HG02840 (cell line): Measurements from ENCODE around the gene PDE7B.
A peak's percentile ranks its signal among the peaks of the same experiment; 100 is the strongest.

Experiments
- ATAC-seq: cut with Tn5 transposase; IDR thresholded peaks from one replicate; pipeline ENCODE4 v1.9.1; 2021; ENCODE audit warnings: mild to moderate bottlenecking, moderate library complexity, moderate number of reproducible peaks; ENCODE audit not compliant: unreplicated experiment, low FRiP score

The PDE7B gene

DNA sequence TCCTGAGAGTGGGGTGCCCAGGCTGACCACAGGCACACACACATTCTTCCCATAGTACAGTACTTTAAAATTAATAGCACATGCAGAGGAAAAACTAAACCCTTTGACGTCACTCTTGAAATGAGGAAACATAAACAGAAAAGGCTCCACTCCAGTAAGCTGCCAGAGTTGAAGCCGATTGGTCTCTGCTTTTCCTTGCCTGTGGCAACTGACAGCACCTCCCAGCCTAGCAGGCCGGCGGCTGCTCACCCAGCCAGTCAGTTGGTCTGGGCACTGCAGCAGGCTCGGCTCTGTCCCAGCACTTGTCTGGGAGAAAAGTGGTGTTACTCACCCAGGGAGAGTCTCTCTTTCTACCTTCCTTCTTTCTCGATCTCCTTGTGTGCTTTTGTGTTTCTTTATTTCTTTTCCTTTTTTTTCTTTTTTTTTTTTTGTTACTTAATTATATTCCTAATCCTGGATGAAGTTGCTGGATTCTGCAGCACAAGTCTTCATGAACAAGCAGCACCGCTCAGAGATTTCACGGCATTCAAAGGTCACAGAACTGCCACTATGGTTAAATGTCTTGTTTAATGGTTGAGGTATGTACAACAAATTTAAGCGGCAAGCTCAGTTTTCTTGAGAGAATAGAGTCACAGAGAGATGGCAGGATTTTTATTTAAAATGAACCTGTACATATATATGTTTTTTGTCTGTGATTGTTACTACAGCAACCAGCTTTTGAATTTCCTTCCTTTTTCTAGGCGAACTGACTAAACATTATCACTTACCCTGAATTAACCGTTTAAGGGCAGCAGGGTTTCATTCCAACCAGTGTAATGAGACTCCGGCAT is at the start of gene PDE7B:
PDE7B (plus strand) TSS at position 260 of the 830 bp plus-strand sequence.
- ATAC-seq: peak; percentile 62

DNA sequence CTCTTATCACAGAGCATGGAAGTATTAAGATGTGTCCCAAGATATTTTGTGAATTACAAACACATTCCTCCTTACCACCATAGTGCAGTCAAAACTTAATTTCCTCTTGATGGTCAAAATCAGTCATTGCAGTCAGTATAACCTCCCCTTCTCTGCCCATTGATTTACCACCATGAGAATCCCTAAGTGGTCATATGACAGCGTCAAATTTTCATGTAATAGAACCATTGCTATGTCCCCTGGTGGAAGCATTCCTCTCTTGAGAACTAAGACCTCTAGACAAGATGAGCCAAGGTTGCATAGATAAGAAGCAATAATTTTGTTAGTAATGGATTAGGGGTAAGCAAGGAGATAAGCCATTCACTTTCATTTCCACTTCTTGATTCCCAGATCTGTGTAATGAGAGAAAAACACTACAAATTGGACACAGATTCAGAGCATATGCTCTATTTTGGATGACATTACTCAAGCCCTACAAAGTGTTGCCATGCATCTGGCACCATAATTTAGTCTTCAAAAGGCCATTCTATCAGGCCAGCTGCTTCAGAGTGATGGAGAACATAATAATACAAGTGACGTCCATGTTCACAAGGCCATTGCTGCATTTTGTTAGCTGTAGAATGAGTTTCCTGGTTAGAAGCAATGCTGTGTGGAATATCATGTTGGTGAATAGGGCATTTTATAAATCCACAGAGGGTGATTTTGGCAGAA is 49.6 kb upstream of the PDE7B start:
- ATAC-seq: no peak

DNA sequence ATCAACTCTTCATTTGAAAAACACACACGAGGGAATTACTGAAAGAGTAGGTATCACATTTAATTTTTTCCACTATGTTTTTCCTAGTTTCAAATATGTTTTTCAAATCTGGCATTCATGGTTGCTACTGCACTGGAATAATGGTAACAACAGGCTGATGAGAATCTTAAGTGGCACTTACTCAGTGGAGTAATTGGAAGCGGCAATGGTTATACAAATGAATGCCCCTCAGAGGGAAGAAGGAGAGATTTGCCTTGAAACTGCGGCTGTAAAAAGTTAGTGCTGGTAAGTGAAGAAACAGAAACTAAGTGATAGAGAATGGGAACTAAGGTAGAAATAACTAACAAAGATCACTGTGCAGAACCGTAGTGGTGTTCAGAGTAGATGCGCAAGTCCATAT is 41.0 kb upstream of the PDE7B start:
- ATAC-seq: no peak

DNA sequence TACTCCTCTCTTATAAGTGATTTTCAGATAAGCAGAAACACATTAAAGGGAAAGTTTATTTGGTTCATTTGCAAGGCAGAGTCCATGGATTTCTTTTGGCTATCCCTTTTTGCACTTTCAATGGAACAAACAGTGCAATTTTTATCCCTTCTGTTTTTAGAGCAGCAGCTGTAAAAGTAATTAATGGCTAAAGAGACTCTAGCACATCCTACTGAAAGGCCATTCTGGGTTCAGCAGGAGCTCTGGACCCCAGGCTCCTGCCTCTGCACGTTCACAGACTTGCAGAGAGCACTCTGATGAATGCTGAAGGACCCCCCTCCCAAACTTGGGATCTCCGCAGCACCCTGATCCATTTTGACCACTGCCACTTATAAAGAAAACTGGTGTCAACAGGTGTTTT is 40.3 kb upstream of the PDE7B start:
- no peak for ATAC-seq

DNA sequence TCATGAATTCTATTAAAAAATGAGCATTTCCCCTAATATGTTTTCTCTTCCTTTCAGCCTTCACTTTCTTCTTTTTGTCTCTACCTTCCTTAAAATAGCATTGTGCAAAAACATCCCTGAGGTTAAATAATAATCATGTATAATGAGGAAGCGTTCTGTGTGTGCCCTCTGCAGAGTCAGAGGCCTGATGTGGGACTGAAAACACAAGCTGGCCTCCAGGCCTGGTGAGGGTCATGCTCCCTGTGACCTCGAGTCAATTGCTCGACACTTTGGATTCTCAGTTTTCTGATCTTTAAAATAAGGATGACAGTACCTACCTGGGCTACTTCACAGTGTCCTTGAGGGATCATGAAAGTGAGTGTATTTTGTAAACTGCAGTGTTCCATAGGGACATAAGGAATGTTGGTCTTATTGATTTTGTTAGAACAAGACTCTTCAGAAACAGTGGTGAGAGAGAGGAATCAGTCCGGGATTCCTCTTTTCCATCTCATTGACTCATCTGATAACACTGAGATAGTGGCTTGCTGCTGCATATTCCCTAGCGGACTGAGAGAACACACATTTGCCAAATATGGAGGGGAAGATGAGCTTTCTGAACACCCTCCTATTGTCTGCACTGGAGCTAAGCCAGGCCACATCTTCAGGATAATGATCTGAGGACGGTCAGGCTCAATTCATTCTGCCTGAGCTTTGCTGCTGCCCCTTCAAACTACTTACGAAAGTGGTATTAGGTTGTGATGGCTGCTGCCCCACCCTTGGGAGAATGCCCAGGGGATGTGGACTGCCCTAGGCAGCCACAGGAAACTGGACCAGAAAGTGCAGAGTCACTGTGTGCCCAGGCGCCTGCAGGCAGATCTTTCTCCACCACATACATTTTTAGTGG is 39.6 kb upstream of the PDE7B start:
- no peak for ATAC-seq

DNA sequence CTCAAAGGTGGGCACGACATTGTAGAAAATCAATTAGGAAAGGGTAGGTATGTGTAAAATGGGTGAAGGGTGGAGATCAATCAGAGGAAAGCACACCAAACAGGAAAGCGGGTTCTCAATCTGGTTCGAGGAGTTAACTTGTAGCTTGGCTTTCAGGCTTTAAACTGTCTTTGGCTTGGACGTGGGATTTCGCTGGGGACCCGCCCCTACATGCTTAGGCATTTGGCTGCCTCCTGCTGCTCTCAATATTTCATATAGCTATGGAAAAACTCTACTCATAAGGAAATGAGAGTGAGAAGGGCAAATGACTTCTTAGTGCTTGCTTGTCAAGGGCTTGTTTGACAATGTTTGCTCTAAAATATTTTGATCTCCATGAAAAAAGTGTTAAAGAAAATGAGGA is 38.1 kb upstream of the PDE7B start:
- no peak for ATAC-seq

DNA sequence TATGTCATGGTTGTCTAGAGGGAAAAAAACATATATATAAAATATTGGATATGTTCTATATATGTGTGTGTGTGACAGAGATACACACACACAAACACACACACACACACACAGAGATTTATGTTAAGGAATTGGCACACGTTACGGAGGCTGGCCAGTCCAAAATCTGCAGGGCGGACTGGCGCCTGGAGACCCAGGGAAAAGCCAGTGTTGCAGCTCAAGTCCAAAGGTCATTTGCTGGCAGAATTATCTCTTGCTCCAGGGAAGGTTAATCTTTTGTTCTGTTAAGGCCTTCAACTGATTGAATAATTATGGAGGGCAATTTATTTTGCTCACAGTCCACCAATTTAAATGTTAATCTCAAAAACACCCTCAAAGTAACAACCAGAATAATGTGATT is 37.5 kb upstream of the PDE7B start:
- no peak for ATAC-seq

DNA sequence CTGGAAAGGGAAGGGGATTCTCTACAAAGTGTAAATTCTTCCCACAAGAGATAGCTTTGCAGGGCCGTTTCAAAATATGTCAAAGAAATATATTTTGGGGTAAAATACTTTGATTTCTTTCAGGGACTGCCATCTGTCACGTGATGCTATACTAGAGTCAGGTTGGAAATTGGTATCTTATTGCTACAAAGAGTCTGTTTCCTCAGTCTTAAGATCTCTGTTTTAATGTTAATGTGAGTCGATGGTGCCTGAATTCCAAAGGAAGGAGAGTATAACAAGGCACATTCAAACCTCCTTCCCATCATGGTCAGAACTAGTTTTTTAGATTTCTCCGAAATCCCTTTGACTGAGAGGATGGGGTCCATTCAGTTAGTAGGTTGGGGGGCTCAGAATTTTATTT is 36.3 kb upstream of the PDE7B start:
- ATAC-seq: no peak

DNA sequence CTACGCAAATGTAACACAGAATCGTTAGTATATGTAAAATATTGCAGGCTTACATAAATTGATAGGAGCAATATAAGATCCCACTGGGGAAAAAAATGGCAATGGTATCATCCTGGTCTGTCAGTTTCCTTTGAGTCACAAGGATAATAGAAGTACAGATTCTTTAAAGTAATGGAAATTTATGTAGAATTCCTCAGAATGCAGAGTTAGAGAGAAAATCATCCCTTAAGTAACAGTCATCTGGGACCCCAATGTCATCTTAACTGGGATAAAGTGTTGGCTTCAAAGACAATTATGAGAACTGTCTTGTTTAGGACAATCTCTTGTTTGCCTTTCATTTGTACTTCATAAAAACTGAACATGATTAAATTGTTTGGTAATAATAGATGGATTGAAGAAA is 34.5 kb upstream of the PDE7B start:
- ATAC-seq: no peak

DNA sequence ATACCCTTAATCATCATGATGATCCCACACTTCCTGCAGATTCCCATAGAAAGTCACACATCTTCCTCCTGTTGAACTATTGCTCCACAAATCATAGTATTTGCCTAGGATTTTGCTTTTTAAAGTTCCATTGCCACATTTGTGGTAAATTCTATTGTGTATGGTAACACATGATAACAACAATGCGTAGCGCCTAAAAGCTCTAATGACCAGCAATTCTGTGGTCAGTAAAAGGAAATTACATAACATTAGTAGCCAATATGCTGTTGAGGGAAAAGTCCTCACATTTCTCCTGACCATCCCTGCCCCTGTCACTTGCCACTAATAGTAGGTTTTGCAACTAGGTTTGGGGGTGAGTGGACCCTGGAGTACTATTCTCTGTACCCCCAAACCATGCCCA is 31.8 kb upstream of the PDE7B start:
- no peak for ATAC-seq

DNA sequence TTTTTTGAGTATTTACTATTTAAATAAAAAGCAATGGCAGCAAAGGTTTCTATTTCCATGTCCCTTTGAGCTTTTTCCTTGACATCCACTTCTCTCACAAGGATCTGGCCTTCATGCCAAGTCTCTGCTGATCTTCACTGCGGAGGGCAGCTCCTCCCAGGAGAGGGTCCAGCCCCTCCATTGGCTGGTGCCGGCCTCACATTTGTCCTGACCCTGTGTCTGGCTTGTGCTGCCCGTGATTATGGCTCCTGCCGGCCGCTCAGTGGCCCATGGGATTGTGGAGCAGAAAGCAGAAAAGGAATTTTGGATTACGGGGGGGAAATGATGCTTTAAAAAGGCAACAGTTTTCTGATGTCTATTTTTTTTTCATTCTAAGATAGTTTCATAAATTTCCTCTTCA is 31.2 kb upstream of the PDE7B start:
- ATAC-seq: no peak

DNA sequence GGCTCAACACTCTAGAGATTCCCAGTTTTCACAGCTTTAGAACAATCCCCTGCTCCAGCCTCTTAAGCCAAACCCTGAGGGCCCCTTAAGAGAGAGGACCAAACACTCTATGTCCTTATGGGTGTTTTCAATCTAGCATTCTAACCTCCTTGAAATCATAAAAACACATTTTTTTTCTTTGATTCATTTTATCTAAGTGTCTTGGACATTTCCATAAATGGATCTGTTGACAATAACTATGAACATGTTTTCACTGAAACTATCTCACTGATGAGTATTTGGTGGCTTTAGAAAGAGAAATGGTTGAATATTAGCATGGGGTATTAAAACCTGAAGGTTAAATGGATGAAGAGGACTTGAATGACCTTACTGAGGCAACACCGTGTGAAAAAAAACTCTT is 27.6 kb upstream of the PDE7B start:
- no peak for ATAC-seq

DNA sequence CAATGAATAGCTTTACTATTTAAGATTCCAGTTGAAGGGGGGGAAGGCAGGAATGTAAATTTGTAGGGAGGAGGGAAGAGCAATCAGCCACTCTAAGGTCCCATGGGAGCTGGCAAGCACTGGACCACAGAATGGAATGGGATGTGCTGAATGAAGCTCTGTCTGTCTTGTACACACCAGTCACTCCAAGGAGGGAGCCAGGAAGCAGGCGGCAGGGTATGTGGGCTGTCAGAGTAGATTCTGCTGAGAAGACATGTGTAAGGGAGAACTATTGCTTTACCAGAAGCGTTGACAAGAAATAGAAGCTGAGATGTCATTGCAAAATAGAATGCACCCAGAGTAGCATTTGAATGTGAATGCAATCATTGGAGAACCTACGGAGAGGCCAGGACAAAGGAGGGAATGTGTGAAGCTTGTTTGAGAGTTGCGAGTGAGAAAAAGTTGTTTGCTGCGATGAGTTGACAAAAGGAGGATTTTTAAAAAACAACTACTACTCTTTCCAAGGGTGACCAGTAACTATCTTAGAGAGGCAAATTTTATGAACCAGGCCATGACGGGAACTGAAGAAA is 25.2 kb upstream of the PDE7B start:
- ATAC-seq: no peak

DNA sequence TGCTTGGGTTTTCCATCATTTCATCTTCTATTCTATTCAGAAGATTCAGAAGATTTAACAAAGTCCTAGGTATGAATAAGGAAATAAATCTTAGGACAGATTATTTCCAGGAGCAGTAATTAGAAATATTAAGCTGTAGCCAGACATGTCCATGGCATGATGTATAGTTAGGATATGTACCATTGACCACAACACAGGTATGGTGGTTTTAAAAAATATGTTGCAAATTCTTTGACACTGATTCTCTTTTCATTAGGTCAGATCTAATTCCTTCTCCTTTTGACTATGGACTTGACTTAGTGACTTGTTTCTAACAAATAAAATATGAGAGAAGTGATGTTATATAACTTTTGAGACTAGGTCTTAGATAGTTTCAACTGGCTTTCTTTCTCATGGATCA is 23.5 kb upstream of the PDE7B start:
- no peak for ATAC-seq

DNA sequence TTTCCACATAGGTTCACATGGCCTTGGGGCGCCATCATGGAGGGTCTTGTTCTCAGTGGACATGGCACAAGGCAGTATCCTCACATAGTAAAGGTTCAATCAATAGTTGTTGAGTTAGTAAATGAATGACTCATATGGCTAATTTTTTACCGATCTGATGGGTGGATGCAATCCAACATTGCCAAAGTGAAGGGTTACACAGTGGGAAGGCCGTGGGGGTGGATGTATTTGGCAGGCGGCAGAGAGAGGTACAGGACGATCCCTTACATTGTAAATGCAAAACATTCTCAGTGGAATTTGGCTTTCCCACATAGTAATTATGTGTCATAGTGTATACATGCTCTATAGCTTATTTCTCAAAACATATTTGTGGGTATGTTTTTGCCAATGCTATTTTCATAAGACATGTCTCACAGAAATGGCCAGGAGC is 21.0 kb upstream of the PDE7B start:
- no peak for ATAC-seq

DNA sequence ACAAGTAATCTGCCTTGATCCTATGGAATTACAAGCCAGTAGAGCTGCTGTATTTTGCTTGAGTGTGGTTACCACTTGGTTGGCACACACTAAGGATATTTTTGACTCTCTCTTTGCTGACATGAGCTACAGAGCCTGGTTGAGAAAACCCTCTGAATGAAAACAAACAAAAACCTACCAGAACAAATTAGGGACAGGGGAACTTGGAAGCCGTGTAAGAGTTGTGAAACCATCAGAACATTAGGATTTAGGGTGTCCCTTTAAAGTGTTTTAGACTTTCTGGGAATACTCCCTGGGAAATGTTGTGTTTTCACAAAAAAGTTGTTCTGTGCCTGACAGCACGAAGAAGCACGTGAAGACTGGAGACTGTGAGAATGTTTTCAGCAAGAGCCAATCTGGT is 20.5 kb upstream of the PDE7B start:
- no peak for ATAC-seq

DNA sequence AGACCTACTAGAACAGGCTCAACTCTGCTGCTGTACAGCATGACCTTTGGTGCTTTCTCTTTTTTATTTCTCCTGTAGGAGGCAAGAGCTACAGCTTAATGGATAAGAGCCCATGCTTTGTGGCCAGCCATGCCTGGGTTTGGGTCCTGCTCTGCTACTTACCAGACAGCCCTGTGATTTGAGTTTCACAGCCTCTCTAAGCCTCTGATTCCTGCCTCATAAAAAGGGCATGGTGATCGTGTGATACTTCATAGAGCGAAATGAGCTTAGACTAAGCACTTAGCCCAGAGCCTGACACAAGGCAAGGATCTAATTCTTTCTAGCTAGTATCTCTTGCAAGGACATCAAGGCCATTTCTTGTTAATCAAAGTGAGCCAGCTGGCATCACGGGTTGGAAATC is 19.3 kb upstream of the PDE7B start:
- ATAC-seq: no peak

DNA sequence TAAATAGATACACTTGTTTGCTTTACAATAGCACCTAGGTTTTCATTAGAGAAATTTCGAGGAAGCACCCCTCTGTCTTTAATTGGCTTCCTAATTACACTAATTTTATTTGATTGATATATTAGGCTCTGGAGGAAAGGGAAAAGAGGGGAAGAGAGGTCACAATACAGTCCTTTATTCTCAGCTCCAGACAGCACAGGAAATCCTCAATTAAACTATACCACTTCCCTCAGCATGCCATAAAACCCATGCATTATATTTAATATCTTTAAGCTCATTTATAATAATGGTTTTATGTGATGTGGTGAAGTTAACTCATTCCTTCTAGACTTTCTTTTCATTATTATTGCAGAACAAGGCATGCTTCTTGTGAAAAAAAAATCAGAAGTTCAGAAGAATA is 17.7 kb upstream of the PDE7B start:
- no peak for ATAC-seq

DNA sequence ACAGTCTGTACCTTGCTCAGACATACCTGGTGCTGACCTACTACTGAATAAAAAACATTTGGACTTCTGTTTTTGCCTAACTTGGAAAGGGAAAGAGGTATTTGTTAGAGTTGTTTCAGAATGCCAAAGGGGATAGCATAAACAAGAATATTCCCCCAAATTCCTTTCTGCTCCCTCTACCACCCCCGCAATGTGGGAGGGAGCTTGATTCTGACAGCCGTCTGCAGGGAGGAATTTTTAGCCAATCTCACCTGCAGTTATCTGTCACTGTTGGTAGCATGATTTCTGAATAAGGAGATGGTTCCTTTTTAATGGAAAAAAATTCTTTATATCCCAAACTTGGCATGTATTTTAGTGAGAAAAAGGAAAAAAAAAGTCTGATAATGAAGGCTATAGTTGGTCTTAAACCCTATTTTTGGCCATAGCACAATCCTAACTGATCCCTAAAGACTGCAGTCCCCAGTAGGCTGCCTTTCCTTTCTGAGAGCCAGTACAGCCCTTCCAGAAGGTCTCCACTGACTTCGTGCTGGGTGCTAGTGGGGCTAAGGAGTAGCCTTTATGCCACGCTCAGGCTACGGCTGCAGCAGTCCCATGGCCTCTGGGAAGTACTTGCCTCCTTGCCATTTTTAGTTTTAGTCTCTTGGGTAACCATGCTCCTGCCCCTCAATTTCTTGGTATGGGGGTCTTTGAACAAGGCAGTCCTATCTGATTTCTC is 13.6 kb upstream of the PDE7B start:
- no peak for ATAC-seq

DNA sequence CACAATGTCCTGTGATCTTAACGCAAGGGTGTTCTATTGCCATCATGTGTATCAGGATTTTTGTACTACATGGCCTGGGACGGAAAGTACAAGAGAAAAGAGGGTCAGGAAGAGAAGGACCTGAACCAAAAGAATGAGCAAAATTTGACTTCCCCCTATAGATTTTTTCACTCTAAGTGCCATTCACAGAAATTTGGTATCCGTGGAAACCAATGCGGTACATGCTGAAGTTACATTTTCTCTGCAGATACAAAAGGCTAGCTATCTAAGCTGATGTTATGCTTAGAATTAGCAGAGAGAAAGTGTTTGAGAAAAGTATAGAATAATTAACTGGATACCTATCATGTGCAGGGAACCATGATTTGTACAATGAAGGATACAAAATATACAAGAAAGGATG is 12.4 kb upstream of the PDE7B start:
- ATAC-seq: no peak
